Dermis blood vessel endothelial cell (primary cell): ENCODE measurements around the gene C1QTNF12. TPM values are rescaled to one million over a fixed set of nuclear protein-coding genes. Genes with fewer than 3 reads are reported as not detected.

Experiments used
- DNase-seq: peaks from one replicate; pipeline ENCODE4 v3.0.0; 2010
- total RNA-seq: library from RNA; depleted of rRNA; stranded (reverse); fragments of >200 nt; gene quantifications from 2 replicates; pipeline ENCODE4 v1.2.3, GENCODE V29; 2014

Gene C1QTNF12
- total RNA-seq, 1 donor from 2014 or later, result 0.17 TPM

GRCh38 chr1:1239614-1240347 is 6.7 kb downstream of the C1QTNF12 start:
- DNase-seq, result no peak

- no peak for DNase-seq
Measured at GRCh38 chr1:1239227-1239613, 7.3 kb downstream of the C1QTNF12 start.

- no peak for DNase-seq
Measured at GRCh38 chr1:1238702-1239178, 7.8 kb downstream of the C1QTNF12 start.

GRCh38 chr1:1237874-1238701 is 8.4 kb downstream of the C1QTNF12 start:
- no peak for DNase-seq

- DNase-seq, result no peak
Measured at GRCh38 chr1:1236945-1237873, 9.3 kb downstream of the C1QTNF12 start.

GRCh38 chr1:1236176-1236763 is 10.3 kb downstream of the C1QTNF12 start:
- DNase-seq, result no peak

GRCh38 chr1:1235016-1235744 is 11.3 kb downstream of the C1QTNF12 start:
- DNase-seq, result no peak

- no peak for DNase-seq
Measured at GRCh38 chr1:1234180-1234808, 12.2 kb downstream of the C1QTNF12 start.

- no peak for DNase-seq
Measured at GRCh38 chr1:1233567-1233892, 13.0 kb downstream of the C1QTNF12 start.

- no peak for DNase-seq
Measured at GRCh38 chr1:1232796-1233566, 13.5 kb downstream of the C1QTNF12 start.

GRCh38 chr1:1232208-1232795 is 14.2 kb downstream of the C1QTNF12 start, which contains the start of gene B3GALT6:
Gene B3GALT6 (plus strand): TSS chr1:1232237. CDS start chr1:1232279, 42 bp downstream.
- DNase-seq, result no peak

- peak; percentile 98 for DNase-seq
Measured at GRCh38 chr1:1231400-1232207, 14.9 kb downstream of the C1QTNF12 start, which contains the start of gene SDF4. Gene SDF4 (minus strand): TSS chr1:1232001. CDS start chr1:1228772, 3,229 bp downstream.

- peak; percentile 78 for DNase-seq
Measured at GRCh38 chr1:1230656-1231399, 15.7 kb downstream of the C1QTNF12 start.

- no peak for DNase-seq
Measured at GRCh38 chr1:1229770-1230169, 16.8 kb downstream of the C1QTNF12 start.

GRCh38 chr1:1228596-1229321 is 17.8 kb downstream of the C1QTNF12 start:
- DNase-seq, result no peak

- DNase-seq, result no peak
Measured at GRCh38 chr1:1228187-1228586, 18.3 kb downstream of the C1QTNF12 start.

- no peak for DNase-seq
Measured at GRCh38 chr1:1227386-1227785, 19.1 kb downstream of the C1QTNF12 start.
